Hematopoietic multipotent progenitor cell treated with erythropoietin and hydrocortisone succinate and interleukin-3 and kit ligand, for 8 days (in vitro differentiated cells): ENCODE measurements around the gene OSBPL2.

ENCODE experiments used
- DNase-seq: peaks from one replicate; pipeline ENCODE4 v3.0.0-alpha.2; 2015

The OSBPL2 gene

DNA sequence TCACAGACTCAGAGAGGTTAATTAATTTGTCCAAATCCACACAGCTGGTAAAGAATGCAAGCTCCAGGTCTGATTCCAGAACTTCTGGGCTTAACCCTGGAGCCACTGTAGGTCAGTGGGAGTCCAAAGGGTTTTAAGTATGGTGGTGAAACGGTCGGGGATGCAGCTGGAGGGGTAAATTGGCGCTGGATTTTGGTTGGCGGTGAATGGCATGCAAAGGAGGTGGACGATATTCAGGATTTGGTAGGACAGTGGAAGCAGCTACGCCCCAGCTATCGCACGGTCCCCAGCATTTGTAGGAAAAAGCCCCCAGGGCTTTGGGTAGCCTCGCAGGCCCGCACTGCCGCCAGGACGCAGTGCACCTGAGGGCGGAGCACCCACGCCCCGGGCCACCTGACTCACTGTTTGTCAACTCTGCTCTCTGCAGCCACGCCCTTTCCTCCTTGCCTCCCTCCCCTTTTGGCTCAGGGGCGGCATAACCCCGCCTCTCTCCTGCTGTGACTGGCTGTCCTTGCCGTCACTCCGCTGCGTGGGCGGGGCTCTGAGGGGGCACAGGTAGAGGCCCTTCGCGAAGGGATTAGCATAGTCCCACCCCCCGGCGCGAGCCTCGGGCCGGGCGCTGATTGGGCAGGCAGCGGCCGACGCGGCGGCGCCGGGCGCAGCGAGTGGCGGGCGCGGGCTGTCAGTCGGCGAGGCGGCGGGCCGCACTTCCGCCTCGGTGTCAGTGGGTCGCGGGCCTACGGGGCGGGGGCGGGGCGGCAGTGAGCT is at the start of gene OSBPL2:
Gene OSBPL2, plus strand, starts transcription at position 721 of the 768 bp plus-strand sequence. CDS start 17,664 bp downstream, outside the sequence.
- peak; percentile 98 for DNase-seq

DNA sequence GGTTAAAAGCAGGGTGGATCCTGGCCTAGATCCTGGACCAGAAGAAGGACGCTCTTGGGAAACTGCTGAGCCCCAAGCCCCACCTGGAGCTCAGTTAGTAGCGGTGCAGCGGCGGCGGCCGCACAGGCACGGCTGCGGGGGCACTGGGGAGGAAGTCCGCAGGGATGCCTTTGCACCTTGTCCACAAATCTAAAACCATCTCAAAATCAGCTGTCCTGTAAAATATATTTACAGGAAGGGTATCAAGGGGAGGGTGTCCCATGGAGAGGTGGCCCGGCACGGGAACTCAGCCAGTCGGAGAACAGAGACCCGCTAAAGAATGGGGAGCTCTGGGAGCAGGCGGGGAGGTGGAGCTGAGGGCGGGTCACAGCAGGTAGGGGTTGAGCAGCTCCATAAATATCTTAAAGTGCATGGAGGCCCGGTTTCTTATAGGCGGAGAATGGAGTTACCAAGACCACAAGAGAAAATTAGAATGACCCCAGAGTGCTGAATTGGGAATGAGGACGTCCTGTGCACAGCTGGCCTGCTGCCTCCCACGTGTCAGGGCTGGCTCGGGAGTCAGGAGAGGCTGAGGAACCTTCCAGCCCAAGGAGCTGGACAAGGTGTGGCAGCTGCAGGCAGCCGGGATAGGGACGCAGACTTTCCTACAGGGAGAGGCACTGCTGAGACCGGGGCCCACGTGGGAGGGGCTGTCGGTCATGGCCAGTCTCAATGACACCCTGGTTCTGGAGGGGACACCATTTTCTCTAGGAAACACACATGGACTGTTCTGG is 47.5 kb upstream of the OSBPL2 start:
- no peak for DNase-seq

DNA sequence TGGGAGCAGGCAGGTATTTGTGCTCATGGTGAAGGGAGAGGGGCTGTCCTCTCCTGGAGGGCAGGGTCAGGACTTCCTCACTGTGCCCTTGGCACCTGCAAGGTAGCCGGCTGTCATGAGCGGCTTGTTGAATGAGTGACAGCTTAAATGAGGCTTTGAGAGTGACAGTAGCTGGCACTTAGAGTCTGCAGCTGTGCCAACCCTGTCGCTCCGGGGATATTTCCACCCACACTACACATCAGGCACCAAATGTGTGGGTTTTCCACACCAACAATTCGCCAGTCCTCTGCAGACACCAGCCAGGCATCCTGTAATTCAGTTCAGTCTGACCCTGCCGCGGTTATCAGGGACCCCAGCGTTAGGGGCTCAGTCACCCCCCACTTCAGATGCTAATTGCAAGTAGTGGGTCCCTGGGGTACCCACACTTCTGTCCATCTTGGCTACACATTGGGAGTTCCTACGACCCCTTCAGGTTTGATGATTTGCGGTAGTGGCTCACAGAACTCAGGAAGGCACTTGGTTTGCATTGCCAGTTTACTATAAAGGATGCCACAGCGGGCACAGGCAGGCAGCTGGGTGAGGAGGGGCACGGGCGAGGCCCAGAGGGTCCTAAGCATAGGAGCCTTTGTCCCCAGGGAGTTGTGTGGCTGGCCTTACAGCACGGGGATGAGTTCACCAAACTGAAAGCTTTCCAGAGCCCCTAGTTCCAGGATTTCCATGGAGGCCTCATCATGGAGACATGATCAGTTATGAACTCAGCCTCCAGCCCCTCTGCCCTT is 46.4 kb upstream of the OSBPL2 start:
- no peak for DNase-seq

GRCh38 chr20:62192635-62193034 is 45.7 kb upstream of the OSBPL2 start:
- no peak for DNase-seq

DNA sequence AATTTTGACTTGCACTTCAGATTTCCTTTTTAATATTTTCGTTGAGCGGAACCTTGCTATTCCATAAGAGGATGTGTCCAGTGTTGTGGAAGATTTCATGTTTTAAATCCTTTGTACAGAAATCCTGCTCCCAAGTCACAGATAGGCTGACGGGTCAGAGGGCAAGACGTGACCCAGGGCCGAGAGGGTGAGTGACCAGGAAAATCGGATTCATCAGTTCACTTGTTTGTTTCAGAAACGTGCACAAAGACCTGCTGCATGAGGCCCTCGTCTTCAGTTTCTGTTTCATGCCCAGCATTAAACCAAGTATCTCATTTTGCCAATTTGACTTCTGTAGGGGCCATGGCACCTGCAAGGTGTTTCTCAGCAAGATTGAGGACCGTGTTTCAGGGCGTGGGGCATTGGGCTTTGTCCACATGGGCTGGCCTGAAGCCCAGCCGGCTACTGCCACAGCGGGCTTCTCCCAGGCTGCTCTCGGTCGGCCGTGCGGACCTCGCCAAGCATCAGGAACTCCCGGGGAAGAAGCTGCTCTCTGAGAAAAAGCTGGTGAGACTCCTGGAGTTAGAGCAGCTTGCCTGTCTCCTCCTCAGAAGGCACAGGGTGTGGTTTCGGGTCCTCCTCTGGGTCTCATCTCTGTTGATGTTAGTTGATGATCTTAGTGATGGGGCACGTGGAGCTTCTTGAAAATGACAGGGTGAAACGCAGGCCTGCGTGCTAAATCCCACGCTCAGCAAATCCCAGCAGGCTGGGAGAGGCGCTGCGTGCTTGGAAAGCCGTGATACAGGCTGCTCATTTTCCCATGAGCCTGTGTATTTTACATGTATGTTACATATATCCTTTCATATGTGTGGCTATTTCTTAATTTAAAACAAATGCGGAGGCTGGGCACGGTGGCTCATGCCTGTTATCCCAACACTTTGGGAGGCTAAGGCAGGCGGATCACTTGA is 45.0 kb upstream of the OSBPL2 start:
- DNase-seq, result no peak

GRCh38 chr20:62195075-62195405 is 43.3 kb upstream of the OSBPL2 start:
- DNase-seq, result no peak

GRCh38 chr20:62195736-62196135 is 42.6 kb upstream of the OSBPL2 start:
- no peak for DNase-seq

- no peak for DNase-seq
These were observed 42.0 kb upstream of the OSBPL2 start for GRCh38 chr20:62196286-62196685.

DNA sequence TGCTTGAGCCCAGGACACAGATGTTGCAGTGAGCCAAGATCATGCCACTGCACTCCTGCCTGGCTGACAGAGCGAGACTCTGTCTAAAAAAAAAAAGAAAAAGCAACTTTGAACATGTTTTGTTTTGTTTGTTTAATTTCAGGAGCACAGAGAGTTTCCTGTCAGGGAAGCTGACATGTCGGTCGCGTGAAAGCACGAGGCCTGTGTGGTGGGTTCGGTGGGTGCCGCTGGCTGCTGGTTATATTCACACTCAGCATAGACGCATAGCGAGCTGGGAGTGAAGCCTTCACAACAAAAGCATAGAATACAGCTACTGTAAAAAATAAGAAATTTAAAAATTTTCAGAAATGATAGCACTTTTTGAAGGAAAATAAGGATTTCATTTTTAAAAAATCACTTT is 41.0 kb upstream of the OSBPL2 start:
- DNase-seq, result no peak

GRCh38 chr20:62197801-62198200 is 40.5 kb upstream of the OSBPL2 start:
- DNase-seq, result no peak

- DNase-seq, result no peak
These were observed 39.8 kb upstream of the OSBPL2 start for GRCh38 chr20:62198496-62198895.

DNA sequence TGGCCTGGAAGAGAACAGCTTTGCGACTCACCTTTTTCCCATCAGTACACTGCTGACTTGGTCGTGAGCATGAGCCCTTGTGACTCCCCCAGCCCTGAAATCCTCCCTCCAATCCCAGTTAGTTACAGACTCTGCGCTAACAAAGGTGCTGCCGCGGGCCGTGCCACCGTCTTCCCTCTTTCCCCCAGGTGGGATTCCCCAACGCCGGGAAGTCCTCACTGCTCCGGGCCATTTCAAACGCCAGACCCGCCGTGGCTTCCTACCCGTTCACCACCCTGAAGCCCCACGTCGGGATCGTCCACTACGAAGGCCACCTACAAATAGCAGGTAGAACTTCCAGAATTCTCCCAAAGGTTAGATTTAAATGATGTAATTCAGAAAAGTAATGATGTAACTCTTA is 39.4 kb upstream of the OSBPL2 start:
- DNase-seq, result no peak

GRCh38 chr20:62200491-62201172 is 37.7 kb upstream of the OSBPL2 start:
- no peak for DNase-seq

DNA sequence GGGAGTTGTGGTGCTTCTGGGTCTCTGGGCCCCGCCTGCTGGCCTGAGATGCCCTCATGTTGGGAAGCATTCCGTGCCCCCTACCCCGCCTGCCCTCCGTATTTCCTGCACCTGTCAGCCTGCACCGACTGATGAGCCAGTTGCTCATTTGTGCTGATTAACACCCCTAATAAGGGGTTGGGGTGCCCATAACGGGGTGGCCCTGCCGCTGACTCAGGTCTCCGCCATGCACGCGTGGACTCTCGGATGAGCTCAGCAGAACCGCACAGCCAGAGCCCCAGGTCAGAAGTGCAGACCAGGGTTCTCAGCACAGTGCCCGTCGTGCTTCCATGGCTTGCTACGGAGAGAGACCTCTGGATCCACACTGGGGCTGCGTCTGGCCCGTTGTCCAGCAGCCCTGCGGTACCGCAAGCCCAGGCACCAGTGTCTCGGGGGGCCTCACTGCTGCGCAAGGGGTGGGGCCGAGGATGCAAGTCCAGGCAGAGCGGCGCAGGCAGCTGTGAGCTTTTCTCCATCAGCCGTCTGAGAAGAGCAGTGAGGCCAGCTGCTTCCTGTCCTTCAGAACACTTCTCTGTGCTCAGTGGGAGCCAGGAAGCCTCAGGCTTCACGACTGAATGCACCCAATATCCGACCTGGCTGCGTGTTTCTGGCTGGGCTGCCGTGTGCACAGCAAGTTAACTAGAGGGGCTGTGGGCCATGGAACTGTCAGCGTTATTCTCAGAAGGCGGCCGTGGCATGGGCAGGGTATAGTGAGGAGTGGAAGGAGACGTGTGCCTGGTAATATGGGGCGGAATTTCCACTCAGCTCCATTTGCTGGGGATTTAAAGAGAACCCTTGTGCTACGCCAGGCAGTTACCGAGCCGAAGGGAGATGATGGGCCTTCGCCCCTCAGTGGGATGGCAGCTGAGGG is 36.9 kb upstream of the OSBPL2 start:
- DNase-seq, result no peak

GRCh38 chr20:62202083-62202395 is 36.3 kb upstream of the OSBPL2 start:
- no peak for DNase-seq

DNA sequence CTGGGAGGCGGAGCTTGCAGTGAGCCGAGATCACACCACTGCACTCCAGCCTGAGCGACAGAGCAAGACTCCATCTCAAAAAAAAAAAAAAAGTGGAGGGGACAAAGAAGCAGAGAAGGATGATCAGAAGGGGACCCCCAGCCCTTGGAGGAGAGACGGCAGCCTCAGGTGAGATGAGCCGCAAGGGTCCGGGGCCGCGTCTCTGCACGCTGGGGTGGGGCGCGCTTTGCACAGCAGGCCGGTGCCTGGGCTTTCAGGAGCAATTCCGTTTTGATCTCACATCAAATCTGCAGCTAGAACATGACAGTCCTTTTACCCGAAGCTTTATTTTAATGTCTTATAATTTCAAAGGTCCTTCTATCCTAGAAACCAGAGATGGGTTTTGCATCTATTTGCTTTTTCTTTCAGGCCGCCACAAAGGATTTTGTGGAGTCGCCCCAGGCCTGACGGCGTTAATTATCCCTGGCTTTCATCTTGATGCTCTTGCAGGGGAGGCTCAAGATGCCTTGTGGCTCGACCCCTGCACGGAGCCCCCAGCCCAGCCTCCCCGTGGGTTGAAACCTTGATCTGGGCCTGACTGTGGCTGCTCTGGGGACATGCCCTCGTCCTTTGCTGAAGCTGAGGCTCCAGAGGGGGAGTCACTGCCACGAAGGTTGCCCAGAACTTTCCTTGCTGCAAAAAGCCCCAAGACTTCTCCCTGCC is 35.5 kb upstream of the OSBPL2 start:
- DNase-seq, result no peak

DNA sequence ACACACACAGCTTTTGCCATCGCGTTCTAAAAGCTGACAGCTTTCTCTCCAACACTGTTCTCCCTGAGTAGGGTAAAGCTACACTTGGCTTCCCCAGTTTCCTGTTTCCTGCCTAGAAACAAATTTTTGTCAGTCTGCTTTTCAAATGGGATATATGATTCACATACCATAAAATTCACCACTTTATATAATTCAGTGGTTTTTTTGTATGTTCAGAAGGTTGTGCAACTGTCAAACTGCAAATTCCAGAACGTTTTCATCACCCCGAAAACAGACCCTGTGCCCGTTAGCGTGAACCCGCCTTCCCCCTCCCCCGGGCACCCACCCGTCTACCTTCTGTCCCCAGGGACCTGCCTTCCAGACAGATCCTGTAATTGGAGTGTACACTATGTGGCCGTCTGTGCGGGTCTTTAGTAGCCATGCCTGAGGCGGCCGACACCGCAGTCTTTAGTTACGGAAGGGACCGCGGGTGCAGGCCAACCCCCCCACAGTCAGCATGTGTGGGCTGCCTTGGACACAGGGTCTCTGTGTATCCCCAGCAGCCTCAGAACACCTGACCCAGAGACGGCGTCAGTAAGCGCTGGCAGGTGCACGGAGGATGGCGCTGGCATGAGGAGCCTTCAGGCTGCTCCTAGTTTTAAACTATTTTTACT is 34.8 kb upstream of the OSBPL2 start:
- no peak for DNase-seq

DNA sequence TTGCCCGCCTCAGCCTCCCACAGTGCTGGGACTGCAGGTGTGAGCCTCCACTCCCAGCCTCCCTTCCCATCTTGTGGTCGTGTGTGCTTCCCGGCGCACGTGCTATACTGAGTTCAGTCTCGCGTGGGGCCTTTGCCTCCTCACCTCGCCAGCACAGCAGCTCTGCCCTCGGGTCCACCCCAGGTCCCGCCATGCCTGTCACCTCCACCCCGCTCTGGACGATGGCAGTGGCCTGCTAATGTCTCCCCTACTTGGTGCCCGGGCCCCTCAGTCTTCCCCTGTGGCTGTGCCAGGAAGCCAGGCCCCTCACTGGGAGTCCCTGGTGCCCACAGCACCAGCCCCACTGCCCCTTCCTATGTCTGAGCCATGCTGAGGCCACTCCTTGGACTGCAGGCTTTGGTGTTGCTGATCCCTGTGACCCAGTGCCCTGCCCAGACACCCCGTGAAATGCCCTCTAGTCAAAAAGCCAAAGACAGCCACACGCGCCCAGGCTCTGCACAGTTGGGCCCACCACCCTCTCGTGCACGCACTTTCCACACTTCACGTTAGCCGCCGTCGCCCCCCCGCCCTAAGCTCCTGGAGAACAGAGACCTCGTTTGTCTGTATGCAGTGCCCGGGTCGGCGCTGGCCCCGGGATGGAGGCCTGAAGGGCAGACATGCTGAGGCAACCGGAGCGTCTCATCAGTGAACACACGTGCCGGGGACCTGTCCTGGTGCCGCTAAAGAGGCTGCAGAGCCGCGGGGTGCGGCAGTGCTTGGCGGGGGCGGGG is 32.5 kb upstream of the OSBPL2 start:
- no peak for DNase-seq

DNA sequence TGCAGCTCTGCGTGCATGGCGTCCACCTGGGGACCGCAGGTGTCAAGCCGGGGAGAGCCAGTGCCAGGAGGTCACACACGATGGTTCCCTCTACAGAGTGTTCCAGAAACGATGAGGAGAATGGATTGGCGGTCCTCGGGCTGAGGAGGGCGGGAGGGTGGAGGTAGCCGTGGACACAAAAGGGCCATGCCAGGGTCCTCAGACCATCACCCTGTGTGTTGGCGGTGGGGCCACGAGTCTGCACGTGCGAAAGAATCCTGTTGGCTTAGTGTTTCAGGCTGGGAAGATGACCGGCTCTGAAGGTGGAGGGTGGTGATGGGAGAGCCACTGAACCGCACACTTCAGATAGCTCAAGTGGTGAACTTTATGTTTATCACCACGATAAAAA is 31.9 kb upstream of the OSBPL2 start:
- DNase-seq, result no peak
